ENCODE measurements around the gene PRKCA.
"Not testable (repeated sequence)": the region's sequence is repeated elsewhere in the genome, so short reads cannot be mapped to it uniquely, and the experiment has no call there.

Gene PRKCA

GRCh38 chr17:66715745-66716156 is 413.3 kb downstream of the PRKCA start:
- DNase-seq (ENCODE audit: low read depth): no peak

- DNase-seq (ENCODE audit: low read depth): no peak
Observed at GRCh38 chr17:66716236-66717026, 414.0 kb downstream of the PRKCA start.

GRCh38 chr17:66717641-66718058 is 415.2 kb downstream of the PRKCA start:
- no peak for DNase-seq (ENCODE audit: low read depth)

GRCh38 chr17:66720027-66720426 is 417.6 kb downstream of the PRKCA start:
- DNase-seq (ENCODE audit: low read depth): no peak

GRCh38 chr17:66720567-66720966 is 418.2 kb downstream of the PRKCA start:
- no peak for DNase-seq (ENCODE audit: low read depth)

- no peak for DNase-seq (ENCODE audit: low read depth)
Observed at GRCh38 chr17:66722341-66722740, 419.9 kb downstream of the PRKCA start.

GRCh38 chr17:66724581-66725341 is 422.3 kb downstream of the PRKCA start:
- DNase-seq (ENCODE audit: low read depth): no peak

- not testable (repeated sequence) for DNase-seq (ENCODE audit: low read depth)
Observed at GRCh38 chr17:66725438-66725837, 423.0 kb downstream of the PRKCA start.

GRCh38 chr17:66725956-66726355 is 423.5 kb downstream of the PRKCA start:
- no peak for DNase-seq (ENCODE audit: low read depth)

GRCh38 chr17:66726371-66726770 is 424.0 kb downstream of the PRKCA start:
- no peak for DNase-seq (ENCODE audit: low read depth)

GRCh38 chr17:66726846-66727245 is 424.4 kb downstream of the PRKCA start:
- no peak for DNase-seq (ENCODE audit: low read depth)

GRCh38 chr17:66727634-66728570 is 425.5 kb downstream of the PRKCA start:
- peak; percentile 31 for DNase-seq (ENCODE audit: low read depth)

GRCh38 chr17:66730461-66730923 is 428.1 kb downstream of the PRKCA start:
- no peak for DNase-seq (ENCODE audit: low read depth)

- no peak for DNase-seq (ENCODE audit: low read depth)
Observed at GRCh38 chr17:66733759-66734158, 431.3 kb downstream of the PRKCA start.

GRCh38 chr17:66734186-66734943 is 432.0 kb downstream of the PRKCA start:
- DNase-seq (ENCODE audit: low read depth): no peak

- DNase-seq (ENCODE audit: low read depth): no peak
Observed at GRCh38 chr17:66737524-66737923, 435.1 kb downstream of the PRKCA start.

GRCh38 chr17:66738301-66738700 is 435.9 kb downstream of the PRKCA start:
- no peak for DNase-seq (ENCODE audit: low read depth)

- no peak for DNase-seq (ENCODE audit: low read depth)
Observed at GRCh38 chr17:66739553-66739952, 437.1 kb downstream of the PRKCA start.

- DNase-seq (ENCODE audit: low read depth): no peak
Observed at GRCh38 chr17:66740226-66740625, 437.8 kb downstream of the PRKCA start.

- DNase-seq (ENCODE audit: low read depth): no peak
Observed at GRCh38 chr17:66743511-66743910, 441.1 kb downstream of the PRKCA start.

GRCh38 chr17:66746736-66747135 is 444.3 kb downstream of the PRKCA start:
- DNase-seq (ENCODE audit: low read depth): no peak
